A673 (cell line): Measurements from ENCODE around the gene SMOC2.
"Not testable (repeated sequence)": the region's sequence is repeated elsewhere in the genome, so short reads cannot be mapped to it uniquely, and the experiment has no call there.

Experiments
- EZH2 ChIP-seq: fragments of 200-600 bp; sonication (generic); IDR thresholded peaks from 2 replicates; pipeline ENCODE4 v1.6.1; 2017; ENCODE audit warnings: borderline replicate concordance, low read depth, mild to moderate bottlenecking, mixed read lengths, antibody characterized with exemption, low read length; ENCODE audit not compliant: poor library complexity, severe bottlenecking
- TF ChIP-seq, protein P1 (sequence below): fragments of 300-800, 200-600 bp; sonication (generic); conservative IDR thresholded peaks from 2 replicates; pipeline ENCODE4 v1.5.1; 2017; ENCODE audit warnings: low read depth, mild to moderate bottlenecking, antibody characterized with exemption, low read length, moderate library complexity, mixed read lengths

DNA sequence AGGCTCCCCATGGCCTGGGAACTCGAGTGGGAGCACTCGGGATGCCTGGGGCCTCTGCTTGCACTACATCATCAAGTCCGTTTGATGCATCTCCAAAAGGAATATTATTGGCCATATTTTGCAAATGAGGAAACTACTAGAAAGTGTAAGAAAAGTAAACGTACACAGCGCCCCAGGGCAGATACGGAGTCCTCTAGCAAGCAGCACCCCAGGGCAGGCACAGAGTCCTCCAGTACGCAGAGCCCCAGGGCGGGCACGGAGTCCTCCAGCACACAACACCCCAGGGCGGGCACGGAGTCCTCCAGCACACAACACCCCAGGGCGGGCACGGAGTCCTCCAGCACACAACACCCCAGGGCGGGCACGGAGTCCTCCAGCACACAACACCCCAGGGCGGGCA is 264.3 kb downstream of the SMOC2 start:
- TF ChIP-seq, protein P1, sequence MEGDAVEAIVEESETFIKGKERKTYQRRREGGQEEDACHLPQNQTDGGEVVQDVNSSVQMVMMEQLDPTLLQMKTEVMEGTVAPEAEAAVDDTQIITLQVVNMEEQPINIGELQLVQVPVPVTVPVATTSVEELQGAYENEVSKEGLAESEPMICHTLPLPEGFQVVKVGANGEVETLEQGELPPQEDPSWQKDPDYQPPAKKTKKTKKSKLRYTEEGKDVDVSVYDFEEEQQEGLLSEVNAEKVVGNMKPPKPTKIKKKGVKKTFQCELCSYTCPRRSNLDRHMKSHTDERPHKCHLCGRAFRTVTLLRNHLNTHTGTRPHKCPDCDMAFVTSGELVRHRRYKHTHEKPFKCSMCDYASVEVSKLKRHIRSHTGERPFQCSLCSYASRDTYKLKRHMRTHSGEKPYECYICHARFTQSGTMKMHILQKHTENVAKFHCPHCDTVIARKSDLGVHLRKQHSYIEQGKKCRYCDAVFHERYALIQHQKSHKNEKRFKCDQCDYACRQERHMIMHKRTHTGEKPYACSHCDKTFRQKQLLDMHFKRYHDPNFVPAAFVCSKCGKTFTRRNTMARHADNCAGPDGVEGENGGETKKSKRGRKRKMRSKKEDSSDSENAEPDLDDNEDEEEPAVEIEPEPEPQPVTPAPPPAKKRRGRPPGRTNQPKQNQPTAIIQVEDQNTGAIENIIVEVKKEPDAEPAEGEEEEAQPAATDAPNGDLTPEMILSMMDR = not testable (repeated sequence)
- not testable (repeated sequence) for TF ChIP-seq EZH2
